A673 (cell line): ENCODE measurements around the gene GALR3.

Source experiments
- EZH2 ChIP-seq: fragments of 200-600 bp; sonication (generic); IDR thresholded peaks from 2 replicates; pipeline ENCODE4 v1.6.1; 2017; ENCODE audit warnings: borderline replicate concordance, low read depth, mild to moderate bottlenecking, mixed read lengths, antibody characterized with exemption, low read length; ENCODE audit not compliant: poor library complexity, severe bottlenecking
- TF ChIP-seq, protein P1 (sequence below): fragments of 300-800, 200-600 bp; sonication (generic); conservative IDR thresholded peaks from 2 replicates; pipeline ENCODE4 v1.5.1; 2017; ENCODE audit warnings: low read depth, mild to moderate bottlenecking, antibody characterized with exemption, low read length, moderate library complexity, mixed read lengths

DNA sequence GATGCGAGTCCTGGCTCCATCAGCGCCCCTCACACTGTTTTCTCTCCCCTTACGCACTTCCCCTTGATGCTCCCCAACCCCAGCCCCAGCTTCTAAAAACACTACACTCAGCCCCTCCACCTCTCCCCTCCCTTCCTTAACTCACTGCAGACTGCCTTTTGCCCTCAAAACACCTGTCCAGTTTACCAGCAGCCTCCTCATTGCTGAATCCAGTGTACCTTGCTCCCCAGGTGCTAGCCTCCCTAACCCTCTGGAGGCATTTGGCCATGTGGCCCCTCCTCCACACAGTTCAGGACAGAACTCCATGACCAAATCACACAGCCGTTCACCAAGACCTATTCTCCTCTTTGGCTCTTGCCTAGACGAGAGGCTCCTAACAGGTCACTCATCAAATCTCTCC is 2.8 kb upstream of the GALR3 start:
- TF ChIP-seq, protein P1, sequence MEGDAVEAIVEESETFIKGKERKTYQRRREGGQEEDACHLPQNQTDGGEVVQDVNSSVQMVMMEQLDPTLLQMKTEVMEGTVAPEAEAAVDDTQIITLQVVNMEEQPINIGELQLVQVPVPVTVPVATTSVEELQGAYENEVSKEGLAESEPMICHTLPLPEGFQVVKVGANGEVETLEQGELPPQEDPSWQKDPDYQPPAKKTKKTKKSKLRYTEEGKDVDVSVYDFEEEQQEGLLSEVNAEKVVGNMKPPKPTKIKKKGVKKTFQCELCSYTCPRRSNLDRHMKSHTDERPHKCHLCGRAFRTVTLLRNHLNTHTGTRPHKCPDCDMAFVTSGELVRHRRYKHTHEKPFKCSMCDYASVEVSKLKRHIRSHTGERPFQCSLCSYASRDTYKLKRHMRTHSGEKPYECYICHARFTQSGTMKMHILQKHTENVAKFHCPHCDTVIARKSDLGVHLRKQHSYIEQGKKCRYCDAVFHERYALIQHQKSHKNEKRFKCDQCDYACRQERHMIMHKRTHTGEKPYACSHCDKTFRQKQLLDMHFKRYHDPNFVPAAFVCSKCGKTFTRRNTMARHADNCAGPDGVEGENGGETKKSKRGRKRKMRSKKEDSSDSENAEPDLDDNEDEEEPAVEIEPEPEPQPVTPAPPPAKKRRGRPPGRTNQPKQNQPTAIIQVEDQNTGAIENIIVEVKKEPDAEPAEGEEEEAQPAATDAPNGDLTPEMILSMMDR: no peak
- no peak for TF ChIP-seq EZH2
